Measurements from ENCODE around the gene SZT2. TPM values are rescaled to one million over a fixed set of nuclear protein-coding genes. Genes with fewer than 3 reads are reported as not detected.

Gene SZT2
- total RNA-seq, 1 experiment from 2014 or later, result 29.0 TPM

DNA sequence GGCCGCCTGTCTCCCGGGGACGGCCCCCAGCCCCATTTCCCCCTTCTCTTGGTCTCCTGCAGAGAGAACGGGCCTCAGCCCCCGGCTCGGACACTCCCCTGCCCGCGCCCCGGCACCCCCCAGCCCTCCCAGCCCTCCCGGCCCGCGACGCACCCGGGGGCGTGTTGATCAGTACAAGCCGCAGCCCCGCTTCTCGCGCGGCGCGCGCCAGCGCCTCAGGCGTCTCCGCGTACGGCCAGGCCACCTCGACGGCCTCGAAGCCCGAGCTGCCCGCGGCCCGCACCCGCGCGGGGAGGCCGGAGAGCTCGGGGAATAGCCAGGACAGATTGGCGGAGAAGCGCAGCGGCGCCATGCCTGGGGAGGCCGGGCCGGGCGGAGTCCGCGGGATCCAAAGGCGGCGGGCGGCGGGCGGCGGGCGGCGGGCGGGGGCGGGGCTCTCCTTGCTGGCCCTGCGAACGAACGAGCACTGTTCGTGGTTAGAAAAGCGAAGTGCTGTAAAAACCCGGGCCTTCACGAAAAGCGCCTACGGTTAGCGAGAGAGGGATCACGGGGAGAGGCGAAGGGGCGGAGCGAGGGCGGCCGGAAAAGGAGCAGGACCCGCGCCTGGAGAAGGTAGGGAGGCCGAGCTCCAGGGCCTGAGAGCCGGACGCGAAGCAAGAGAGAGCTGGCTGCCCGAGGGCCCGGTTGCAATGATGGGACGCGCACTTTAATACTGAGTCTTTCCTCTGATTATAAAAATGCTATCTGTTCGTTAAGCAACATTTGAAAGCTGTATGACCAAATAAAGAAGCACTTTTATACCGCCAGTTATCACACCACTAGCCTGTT lies 64.0 kb downstream of the SZT2 start, which contains the start of gene HYI:
HYI (minus strand) TSS at position 490 of the 828 bp plus-strand sequence; CDS start at position 352, 138 bp downstream.
- Histone ChIP-seq H3K4me3 (ENCODE audit: low read depth, low read length) (peak within 1 kb of the TSS; percentile 59), H3K27me3 (replicated peaks; ENCODE audit: control insufficient read depth, insufficient read depth, low read length) (no peaks in the 10 kb centered on the region), H3K4me1 (peaks cover 11% of the 10 kb centered on the region), H3K9me3 (no peaks in the 10 kb centered on the region), H3K36me3 (ENCODE audit: control insufficient read depth, insufficient read depth, low read length) (no peaks in the 10 kb centered on the region; the same call in 1 of the 2 replicates)
- POLR2A ChIA-PET, result interaction anchor here (1.4 to 2.6 kb wide), 3 partner anchors 95 to 197 kb away, joined by 5 to 9 read pairs (median 7); partner anchors contain the start of genes CDC20 and KDM4A
- peak within 1 kb of the TSS; percentile 93 for H3K4me3 Mint-ChIP-seq (ENCODE audit: unreplicated experiment)
- H3K27ac Mint-ChIP-seq (ENCODE audit: unreplicated experiment), result peak within 1 kb of the TSS; percentile 88
- no peaks in the 10 kb centered on the region for H3K9me3 Mint-ChIP-seq (ENCODE audit: unreplicated experiment)
- CTCF ChIA-PET, result interaction anchor here (1.3 kb wide), 1 partner anchor 39 kb away, joined by 3 read pairs; no protein-coding TSS in a partner anchor
- no TSS peak for BruUV-seq (replicated peaks)
- peak; percentile 86 to 90 for DNase-seq
- intact Hi-C loops (cut with micrococcal nuclease; ENCODE audit: unreplicated experiment), result loop anchor here (1.0 to 5.0 kb wide), 2 partner anchors 22 to 69 kb away; no protein-coding TSS in a partner anchor
- no peak for TF ChIP-seq CTCF (IDR thresholded peaks at IDR 0.05; ENCODE audit: insufficient read depth in 1 of 2, low read depth in 1 of 2, low read length in 1 of 2, severe bottlenecking in 1 of 2, unreplicated experiment in 1 of 2)
- peaks cover 16% of the 10 kb centered on the region for H3K4me1 Mint-ChIP-seq (ENCODE audit: low read depth, unreplicated experiment)
- no peaks in the 10 kb centered on the region for H3K27me3 Mint-ChIP-seq (ENCODE audit: insufficient read depth, unreplicated experiment)
- H3K36me3 Mint-ChIP-seq (ENCODE audit: insufficient read depth, unreplicated experiment), result peaks cover 53% of the 10 kb centered on the region

DNA sequence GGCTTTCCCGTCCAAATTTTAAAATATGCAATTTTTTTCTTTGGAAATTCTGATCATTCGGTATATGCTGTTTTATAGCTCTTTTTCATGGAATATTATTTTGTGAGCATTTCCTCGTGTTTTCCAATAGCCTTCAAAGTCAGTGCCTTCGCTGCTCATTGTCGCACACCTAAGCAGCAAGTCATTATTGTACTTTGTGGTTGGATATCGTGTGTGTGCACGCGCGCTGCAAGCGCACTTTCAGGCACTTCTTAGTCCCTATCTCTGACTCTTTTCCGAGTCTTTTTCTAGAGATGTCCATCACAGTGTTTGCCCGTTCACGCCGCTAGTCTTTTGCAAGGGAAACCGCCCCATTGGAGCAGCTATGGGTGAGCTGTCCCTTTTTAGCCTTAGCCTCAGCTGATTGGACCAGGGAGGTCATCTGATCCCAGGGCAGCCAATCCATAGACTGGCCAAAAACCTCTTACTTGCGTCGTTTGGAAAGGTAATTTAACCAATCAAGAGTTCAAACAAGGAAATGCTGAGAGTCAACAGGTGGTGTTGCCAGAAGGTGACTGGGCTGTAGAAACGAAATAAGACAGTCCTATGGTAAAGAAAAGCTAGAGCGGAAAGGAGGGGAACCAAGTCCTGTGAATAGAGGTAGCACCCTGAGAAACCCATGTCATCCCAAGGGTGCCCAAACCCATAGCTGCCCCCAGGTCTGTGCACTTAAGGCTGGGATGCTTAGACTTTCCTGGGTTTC lies 64.7 kb downstream of the SZT2 start:
- Mint-ChIP-seq H3K4me3 (ENCODE audit: unreplicated experiment) (peak overlapping the region; percentile 93), H3K4me1 (ENCODE audit: low read depth, unreplicated experiment) (peaks cover 9% of the 10 kb centered on the region), H3K9me3 (ENCODE audit: unreplicated experiment) (no peaks in the 10 kb centered on the region), H3K27ac (ENCODE audit: unreplicated experiment) (peak overlapping the region; percentile 88), H3K27me3 (ENCODE audit: insufficient read depth, unreplicated experiment) (no peaks in the 10 kb centered on the region), H3K36me3 (ENCODE audit: insufficient read depth, unreplicated experiment) (peaks cover 45% of the 10 kb centered on the region)
- H3K4me3 ChIP-seq (ENCODE audit: low read depth, low read length), result peak overlapping the region; percentile 59
- no peaks in the 10 kb centered on the region for H3K36me3 ChIP-seq (ENCODE audit: control insufficient read depth, insufficient read depth, low read length)
- no peaks in the 10 kb centered on the region for H3K27me3 ChIP-seq (replicated peaks; ENCODE audit: control insufficient read depth, insufficient read depth, low read length)
- intact Hi-C loops (cut with micrococcal nuclease; ENCODE audit: unreplicated experiment), result loop anchor here (1.0 to 5.0 kb wide), 2 partner anchors 21 to 68 kb away; no protein-coding TSS in a partner anchor
- no peak for TF ChIP-seq CTCF (IDR thresholded peaks at IDR 0.05; ENCODE audit: insufficient read depth in 1 of 2, low read depth in 1 of 2, low read length in 1 of 2, severe bottlenecking in 1 of 2, unreplicated experiment in 1 of 2)
- peaks cover 11% of the 10 kb centered on the region for H3K4me1 ChIP-seq
- TSS peak; percentile 83 for BruUV-seq (replicated peaks)
- CTCF ChIA-PET, result interaction anchor here (0.6 to 1.3 kb wide), 3 partner anchors 40 to 227 kb away, joined by 3 read pairs; no protein-coding TSS in a partner anchor
- POLR2A ChIA-PET, result interaction anchor here (0.8 to 2.6 kb wide), 4 partner anchors 96 to 253 kb away, joined by 3 to 9 read pairs (median 6); partner anchors contain the start of genes CDC20, KDM4A and ST3GAL3
- peak; percentile 88 to 94 for DNase-seq
- no peaks in the 10 kb centered on the region for H3K9me3 ChIP-seq

Data from Caco-2 (cell line).